Activated naive CD4-positive, alpha-beta T cell treated with anti-CD3 and anti-CD28 coated beads, Interleukin-2, amount 50 U/mL, for 24 hours (primary cell): Measurements from ENCODE around the gene CIP2A.
A peak's percentile ranks its signal among the peaks of the same experiment; 100 is the strongest.
"Not testable (repeated sequence)": the region's sequence is repeated elsewhere in the genome, so short reads cannot be mapped to it uniquely, and the experiment has no call there.

Experiments used
- H3K27ac Mint-ChIP-seq: one replicate; pipeline ENCODE4 v1.8.0; 2021; ENCODE audit warnings: mild to moderate bottlenecking, mixed read lengths
- H3K27me3 Mint-ChIP-seq: one replicate; pipeline ENCODE4 v1.8.0; 2021; ENCODE audit warnings: mixed read lengths
- H3K36me3 Mint-ChIP-seq: one replicate; pipeline ENCODE4 v1.8.0; 2021; ENCODE audit warnings: mixed read lengths
- H3K4me1 Mint-ChIP-seq: one replicate; pipeline ENCODE4 v1.8.0; 2021; ENCODE audit warnings: mixed read lengths
- H3K4me3 Mint-ChIP-seq: one replicate; pipeline ENCODE4 v1.8.0; 2021; ENCODE audit warnings: mild to moderate bottlenecking, mixed read lengths
- H3K9me3 Mint-ChIP-seq: one replicate; pipeline ENCODE4 v1.8.0; 2021; ENCODE audit warnings: mixed read lengths

CIP2A gene

DNA sequence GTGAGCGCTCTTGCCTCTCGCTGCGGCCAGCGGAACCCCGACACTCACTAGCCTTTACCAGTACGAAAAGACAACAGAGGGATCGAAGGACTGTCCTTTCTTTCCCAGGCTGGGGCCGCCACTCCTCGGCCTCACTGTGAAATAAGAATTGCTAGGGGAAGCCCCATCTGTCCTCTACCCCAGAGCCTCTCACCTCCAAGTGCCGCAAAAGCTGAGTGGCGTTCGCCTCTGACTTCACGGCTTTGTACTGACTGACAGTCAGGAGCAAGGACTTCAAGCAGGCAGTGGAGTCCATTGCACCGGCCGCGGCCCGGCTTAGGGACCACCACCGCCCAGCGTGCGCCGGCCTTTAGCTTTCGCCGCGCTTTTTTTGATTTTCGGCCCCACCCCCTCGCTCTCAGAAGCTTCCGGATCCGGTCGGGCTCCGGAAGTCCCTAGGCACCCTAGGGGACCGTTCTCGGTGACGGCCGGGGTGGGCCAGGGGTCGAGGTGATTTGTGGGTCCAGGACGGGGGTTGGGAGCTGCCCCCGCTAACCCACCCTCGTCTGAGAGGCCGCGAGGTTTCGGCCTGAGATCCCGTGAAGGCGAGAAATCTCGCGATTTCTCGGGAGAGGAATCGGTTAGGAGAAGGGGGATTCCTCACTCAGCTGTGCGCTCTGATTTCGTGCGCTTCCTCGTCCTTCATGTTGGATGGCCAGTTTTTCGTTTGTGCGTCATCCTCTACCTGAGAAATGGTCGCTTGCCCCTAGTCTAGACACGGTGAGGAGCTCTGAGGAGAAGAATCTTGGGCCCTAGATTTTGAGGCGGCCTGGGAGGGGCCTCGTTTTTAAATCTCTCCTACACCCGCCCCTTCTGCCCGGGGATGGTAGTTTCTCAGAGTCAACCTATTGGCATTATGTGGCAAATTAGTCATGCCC lies at the start of gene CIP2A, which contains the start of gene DZIP3:
CIP2A (minus strand) TSS at position 358 of the 917 bp plus-strand sequence; CDS start at position 295, 63 bp downstream.
DZIP3 (plus strand) TSS at position 642 of the 917 bp plus-strand sequence. CDS start 15,685 bp downstream, outside the sequence.
- no peaks in the 10 kb centered on the region for H3K9me3 Mint-ChIP-seq
- H3K4me1 Mint-ChIP-seq = peaks cover 41% of the 10 kb centered on the region
- peaks cover 3% of the 10 kb centered on the region for H3K36me3 Mint-ChIP-seq
- no peaks in the 10 kb centered on the region for H3K27me3 Mint-ChIP-seq
- peak within 1 kb of the TSS; percentile 96 for H3K4me3 Mint-ChIP-seq
- H3K27ac Mint-ChIP-seq = peak within 1 kb of the TSS; percentile 96

DNA sequence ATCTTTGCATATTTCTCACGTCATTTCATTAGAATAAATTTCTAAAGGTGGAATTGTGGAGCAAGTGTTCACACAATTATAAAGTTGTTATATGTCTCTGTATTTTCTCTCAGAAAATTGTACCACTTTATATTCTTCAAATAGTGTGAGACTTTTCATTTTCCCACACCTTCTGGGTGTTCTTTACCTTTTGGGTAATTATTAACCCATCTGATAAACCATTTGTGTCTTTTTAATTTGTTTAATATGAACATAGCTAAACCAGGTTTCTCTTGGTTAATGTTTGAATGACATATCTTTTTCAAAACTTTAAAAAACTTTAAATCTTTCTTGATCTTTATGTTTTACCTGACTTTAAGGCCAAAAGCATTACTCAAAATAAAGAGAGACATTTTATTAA lies 40.7 kb upstream of the CIP2A start:
- Mint-ChIP-seq H3K36me3 (peaks cover 9% of the 10 kb centered on the region), H3K9me3 (no peaks in the 10 kb centered on the region), H3K27ac (no peak overlapping the region), H3K4me3 (no peak overlapping the region), H3K4me1 (no peaks in the 10 kb centered on the region), H3K27me3 (no peaks in the 10 kb centered on the region)

DNA sequence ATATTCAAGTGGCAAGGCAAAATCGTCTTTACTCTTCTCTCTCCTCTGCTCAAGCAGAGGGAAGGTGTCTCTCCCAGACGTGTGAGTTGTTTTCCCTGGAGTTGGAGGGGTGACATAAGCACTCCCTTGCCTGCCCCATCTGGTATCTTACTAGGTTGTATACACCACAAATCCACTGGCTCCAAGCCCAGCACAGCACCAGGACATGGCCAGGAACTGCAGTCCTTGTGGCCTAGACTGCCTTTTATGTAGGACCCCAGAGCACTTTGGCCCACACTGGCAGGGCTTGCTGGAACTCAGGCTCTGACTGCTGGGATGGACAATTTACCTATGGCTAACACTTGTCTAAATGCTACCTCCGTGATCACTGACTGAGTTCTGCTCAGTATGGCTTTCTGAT lies 34.3 kb upstream of the CIP2A start:
- Mint-ChIP-seq H3K4me3 (no peak overlapping the region), H3K9me3 (no peaks in the 10 kb centered on the region), H3K36me3 (peaks cover 11% of the 10 kb centered on the region), H3K27ac (no peak overlapping the region), H3K4me1 (no peaks in the 10 kb centered on the region), H3K27me3 (no peaks in the 10 kb centered on the region)

DNA sequence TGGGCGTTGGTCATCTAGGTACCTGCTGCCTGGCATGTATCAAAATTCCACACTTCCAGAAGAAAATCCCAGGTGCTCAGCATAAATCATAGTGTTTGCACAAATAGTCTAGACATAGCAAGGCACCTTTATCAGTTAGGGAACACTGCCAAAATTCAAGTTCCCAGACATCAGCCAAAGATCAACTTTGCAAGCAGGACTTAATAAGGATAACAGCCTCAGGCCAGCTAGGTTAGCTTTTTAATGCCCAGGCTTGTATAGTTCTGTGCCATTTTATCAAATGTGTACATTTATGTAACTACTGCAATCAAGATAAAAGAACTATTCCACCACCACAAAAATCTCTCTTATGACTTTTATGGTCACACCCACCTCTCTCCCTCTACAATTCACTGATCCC lies 31.0 kb upstream of the CIP2A start:
- no peaks in the 10 kb centered on the region for H3K4me1 Mint-ChIP-seq
- no peaks in the 10 kb centered on the region for H3K27me3 Mint-ChIP-seq
- H3K4me3 Mint-ChIP-seq = no peak overlapping the region
- H3K9me3 Mint-ChIP-seq = no peaks in the 10 kb centered on the region
- peaks cover 14% of the 10 kb centered on the region for H3K36me3 Mint-ChIP-seq
- H3K27ac Mint-ChIP-seq = no peak overlapping the region

DNA sequence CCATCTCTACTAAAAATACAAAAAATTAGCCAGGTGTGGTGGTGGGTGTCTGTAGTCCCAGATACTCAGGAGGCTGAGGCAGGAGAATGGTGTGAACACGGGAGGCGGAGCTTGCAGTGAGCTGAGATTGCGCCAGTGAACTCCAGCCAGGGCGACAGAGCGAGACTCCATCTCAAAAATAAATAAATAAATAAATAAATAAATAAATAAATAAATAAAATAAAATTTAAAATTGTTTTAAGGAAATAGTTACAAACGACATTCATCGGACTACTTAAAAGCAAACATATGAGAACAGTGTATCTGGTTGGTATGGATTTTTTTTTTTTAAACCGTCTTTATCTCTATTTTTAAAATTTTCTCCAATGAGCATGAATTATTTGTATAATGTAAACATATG lies 26.9 kb upstream of the CIP2A start:
- H3K4me3 Mint-ChIP-seq, H3K27ac Mint-ChIP-seq, H3K9me3 Mint-ChIP-seq, H3K4me1 Mint-ChIP-seq, H3K27me3 Mint-ChIP-seq, H3K36me3 Mint-ChIP-seq: not testable (repeated sequence)

DNA sequence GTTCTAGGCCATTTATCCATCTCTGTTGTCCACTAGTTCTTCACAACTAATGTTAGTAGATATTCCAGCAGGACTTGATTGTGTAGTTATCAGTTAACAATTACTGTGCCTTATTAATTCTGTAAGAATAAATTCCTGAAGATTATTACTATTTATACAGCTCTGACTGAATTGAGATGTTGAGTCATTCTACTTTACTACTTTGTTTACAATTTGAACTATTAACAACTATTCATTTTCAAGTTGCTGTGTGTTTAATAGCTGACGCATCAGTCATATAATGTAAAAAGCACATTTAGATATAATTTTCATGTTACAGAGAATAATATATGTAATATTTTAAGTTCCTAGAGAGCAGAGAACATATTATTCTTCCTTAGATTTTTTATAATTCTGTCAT lies 21.4 kb upstream of the CIP2A start:
- H3K27me3 Mint-ChIP-seq = no peaks in the 10 kb centered on the region
- H3K9me3 Mint-ChIP-seq = no peaks in the 10 kb centered on the region
- peaks cover 19% of the 10 kb centered on the region for H3K36me3 Mint-ChIP-seq
- H3K4me3 Mint-ChIP-seq = no peak overlapping the region
- peaks cover 12% of the 10 kb centered on the region for H3K4me1 Mint-ChIP-seq
- no peak overlapping the region for H3K27ac Mint-ChIP-seq

DNA sequence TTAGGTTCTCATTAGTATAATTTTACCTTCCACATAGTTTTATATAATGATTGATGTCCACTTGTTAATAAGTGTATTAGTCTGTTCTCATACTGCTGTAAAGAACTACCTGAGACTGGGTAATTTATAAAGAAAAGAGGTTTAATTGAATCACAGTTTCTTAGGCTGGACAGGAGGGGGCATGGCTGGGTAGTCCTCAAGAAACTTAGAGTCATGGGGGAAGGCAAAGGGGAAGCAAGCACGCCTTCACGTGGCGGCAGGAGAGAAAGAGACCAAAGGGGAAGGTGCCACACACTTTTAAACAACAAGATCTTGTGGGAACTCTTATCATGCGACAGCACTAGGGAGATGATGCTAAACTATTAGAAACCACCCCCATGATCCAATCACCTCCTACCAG lies 19.5 kb upstream of the CIP2A start:
- Mint-ChIP-seq H3K4me1 (peaks cover 29% of the 10 kb centered on the region), H3K27ac (no peak overlapping the region), H3K4me3 (no peak overlapping the region), H3K9me3 (no peaks in the 10 kb centered on the region), H3K27me3 (no peaks in the 10 kb centered on the region), H3K36me3 (peaks cover 17% of the 10 kb centered on the region)

DNA sequence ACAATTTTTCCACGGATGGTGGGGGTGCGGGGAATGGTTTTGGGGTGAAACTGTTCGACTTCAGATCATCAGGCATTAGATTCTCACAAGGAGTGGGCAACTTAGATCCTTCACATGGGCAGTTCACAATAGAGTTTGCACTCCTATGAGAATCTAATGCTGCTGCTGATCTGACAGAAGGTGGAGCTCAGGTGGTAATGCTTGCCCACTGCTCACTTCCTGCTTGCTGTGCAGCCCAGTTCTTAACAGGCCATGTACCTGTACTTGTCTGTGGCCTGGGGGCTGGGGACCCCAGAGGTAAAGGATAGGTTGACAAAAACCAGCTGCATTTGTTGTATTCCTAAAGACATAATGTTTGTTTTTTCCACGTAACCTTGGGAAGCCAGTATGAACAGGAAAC lies 16.3 kb upstream of the CIP2A start:
- Mint-ChIP-seq H3K4me3 (peak overlapping the region; percentile 12), H3K9me3 (no peaks in the 10 kb centered on the region), H3K27me3 (no peaks in the 10 kb centered on the region), H3K4me1 (peaks cover 53% of the 10 kb centered on the region), H3K27ac (peak overlapping the region; percentile 74), H3K36me3 (peaks cover 13% of the 10 kb centered on the region)

DNA sequence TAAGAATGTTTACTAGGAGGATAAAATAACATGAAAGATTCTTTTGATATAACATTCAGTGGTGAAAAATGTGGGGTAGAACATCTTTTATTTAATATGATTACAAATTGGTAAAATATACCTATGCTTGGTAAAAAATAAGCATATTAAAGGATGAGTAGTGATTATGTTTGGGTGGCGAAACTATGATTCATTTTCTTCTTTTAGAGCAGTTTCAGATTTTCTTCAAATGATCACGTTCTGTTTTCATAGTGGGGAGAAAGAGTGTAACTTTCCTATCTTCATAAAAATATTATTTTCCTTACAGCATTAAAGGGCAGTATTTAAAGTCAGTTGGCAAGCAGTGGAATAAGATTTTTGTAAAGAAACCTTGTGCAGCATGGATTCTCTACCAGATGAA lies 15.8 kb upstream of the CIP2A start:
- Mint-ChIP-seq H3K27ac (peak overlapping the region; percentile 74), H3K4me1 (peaks cover 53% of the 10 kb centered on the region), H3K27me3 (no peaks in the 10 kb centered on the region), H3K36me3 (peaks cover 13% of the 10 kb centered on the region), H3K9me3 (no peaks in the 10 kb centered on the region), H3K4me3 (peak overlapping the region; percentile 12)

DNA sequence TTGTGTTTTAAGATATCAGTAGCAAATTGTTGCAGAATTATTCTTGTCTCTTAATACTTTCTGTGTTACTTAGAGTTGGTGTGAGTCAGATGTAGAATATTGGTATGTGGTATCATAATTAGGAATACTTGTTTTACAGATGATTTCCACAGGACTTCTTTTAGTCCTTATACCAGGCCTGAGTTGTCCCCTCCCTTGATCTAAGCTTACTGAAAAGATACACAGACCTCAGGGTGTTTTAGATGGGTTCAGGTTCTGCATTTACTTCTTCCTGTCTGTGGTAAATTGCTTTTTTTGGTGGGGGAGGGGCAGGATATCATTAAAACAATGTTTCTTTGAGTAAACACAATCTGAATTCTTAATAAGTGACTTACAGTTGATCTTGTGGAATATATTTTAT lies 14.5 kb upstream of the CIP2A start:
- H3K9me3 Mint-ChIP-seq = no peaks in the 10 kb centered on the region
- H3K36me3 Mint-ChIP-seq = peaks cover 8% of the 10 kb centered on the region
- H3K4me1 Mint-ChIP-seq = peaks cover 53% of the 10 kb centered on the region
- peak overlapping the region; percentile 52 for H3K27ac Mint-ChIP-seq
- peak overlapping the region; percentile 53 for H3K4me3 Mint-ChIP-seq
- H3K27me3 Mint-ChIP-seq = no peaks in the 10 kb centered on the region

DNA sequence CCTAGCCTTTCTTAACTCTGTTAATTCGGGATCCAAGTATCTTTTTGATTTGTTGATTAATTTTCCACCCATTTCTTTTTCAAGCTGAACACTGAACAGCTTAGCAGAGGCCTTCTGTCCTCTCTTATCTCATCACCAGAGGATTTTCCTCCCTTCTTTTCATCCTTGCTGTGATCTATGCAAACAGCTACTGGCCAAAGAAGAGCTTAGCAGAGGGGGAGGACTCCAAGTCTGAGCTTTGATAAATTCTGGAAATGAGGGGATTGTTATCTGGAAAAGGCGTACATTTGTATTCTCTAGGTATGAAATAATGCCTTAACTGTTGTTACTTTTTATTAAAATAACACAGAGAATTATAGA lies 13.7 kb upstream of the CIP2A start:
- Mint-ChIP-seq H3K27ac (peak overlapping the region; percentile 53), H3K4me3 (peak overlapping the region; percentile 71)

DNA sequence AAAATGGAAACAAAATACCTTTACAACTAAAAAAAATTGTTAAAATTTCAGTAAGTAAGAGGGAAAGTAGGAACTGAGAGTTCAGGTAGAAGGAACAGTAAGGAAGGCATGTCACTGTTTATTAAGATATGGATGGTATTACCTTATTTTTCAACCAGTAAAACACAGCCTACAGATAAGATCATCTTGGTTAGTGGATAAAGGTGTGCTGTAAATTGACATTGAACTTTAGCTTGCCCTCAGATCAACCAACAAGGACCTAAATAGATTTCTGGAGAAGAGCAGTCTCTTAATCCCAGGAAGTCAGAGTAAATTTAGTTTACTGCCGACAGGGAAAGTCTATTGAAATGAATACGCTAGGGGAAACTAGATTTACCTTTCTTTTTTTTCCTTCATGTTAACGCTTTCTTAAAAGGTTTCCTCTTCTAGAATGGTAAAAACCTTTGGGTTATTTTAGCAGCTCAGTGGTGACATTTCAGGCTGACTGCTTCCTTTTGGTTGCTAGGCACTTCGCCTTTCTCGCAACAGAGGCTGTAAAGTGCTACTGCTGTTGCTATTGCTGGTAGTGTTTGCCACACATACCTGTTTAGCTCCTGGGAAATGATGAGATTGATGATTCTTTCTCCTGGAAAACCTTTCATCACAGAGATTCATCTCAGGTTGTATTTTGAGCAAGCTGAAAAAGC lies 13.2 kb upstream of the CIP2A start:
- Mint-ChIP-seq H3K4me1 (peaks cover 53% of the 10 kb centered on the region), H3K4me3 (peak overlapping the region; percentile 71), H3K27me3 (no peaks in the 10 kb centered on the region), H3K36me3 (peaks cover 6% of the 10 kb centered on the region), H3K27ac (peak overlapping the region; percentile 53), H3K9me3 (no peaks in the 10 kb centered on the region)

More for the DNA sequence above, 13.7 kb upstream of the CIP2A start:
- Mint-ChIP-seq H3K4me1 (peaks cover 53% of the 10 kb centered on the region), H3K9me3 (no peaks in the 10 kb centered on the region), H3K27me3 (no peaks in the 10 kb centered on the region), H3K36me3 (peaks cover 8% of the 10 kb centered on the region)

DNA sequence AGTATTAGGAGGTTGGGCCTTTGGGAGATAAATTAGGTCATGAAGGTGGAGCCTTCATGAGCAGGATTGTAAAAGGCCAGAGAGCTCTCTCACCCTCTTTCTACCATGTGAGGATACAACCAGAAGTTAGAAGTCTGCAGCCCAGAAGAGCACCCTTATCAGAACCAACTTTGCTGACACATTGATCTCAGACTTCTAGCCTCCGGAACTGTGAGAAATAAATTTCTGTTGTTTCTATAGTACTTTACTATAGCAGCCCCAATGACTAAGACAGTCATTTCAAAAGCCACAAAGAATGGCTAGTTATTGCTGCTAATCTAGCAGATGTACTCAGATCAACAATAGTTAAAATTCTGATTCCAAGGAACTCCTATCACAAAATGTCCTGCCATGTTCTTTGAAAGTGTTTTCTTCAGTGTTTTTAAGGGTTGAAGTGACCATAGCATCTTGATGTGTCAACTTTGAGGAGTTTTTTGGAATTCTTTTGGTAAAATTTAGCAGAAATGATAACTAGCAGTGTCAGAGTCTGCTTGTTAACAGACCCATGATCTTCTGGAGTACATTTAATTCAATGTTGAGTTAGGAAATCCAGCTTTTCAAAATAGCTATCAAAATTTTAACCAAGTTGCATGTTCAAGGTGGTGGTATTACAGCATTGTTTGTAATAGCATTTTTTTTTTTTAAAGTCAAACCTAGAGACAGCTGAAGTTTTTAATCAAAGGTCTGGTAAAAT lies 10.6 kb upstream of the CIP2A start:
- H3K9me3 Mint-ChIP-seq = no peaks in the 10 kb centered on the region

DNA sequence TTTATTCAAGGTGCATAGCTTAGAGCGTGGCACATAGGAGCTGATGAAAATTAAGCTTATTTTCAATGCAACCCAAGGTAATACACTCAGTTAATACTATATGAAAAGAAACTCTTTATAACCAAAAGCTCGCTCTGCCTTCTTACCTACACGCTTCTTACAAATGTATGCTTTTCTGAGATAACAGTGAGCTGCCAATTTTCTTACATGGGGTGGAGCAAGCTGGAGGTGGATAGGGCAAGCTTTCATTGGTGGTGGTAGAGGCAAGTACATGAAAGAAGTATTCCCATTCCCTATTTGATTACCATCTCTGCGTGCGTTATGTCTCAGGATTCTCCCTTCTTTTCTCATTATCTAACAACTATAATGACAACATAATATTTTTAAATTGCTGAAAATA lies 9.1 kb upstream of the CIP2A start:
- Mint-ChIP-seq H3K36me3 (no peaks in the 10 kb centered on the region), H3K27me3 (no peaks in the 10 kb centered on the region), H3K9me3 (no peaks in the 10 kb centered on the region), H3K4me1 (peaks cover 42% of the 10 kb centered on the region), H3K27ac (no peak overlapping the region), H3K4me3 (no peak overlapping the region)

More for the DNA sequence above, 10.6 kb upstream of the CIP2A start:
- H3K4me1 Mint-ChIP-seq = peaks cover 51% of the 10 kb centered on the region
- no peaks in the 10 kb centered on the region for H3K27me3 Mint-ChIP-seq
- no peak overlapping the region for H3K27ac Mint-ChIP-seq
- no peak overlapping the region for H3K4me3 Mint-ChIP-seq
- no peaks in the 10 kb centered on the region for H3K36me3 Mint-ChIP-seq

DNA sequence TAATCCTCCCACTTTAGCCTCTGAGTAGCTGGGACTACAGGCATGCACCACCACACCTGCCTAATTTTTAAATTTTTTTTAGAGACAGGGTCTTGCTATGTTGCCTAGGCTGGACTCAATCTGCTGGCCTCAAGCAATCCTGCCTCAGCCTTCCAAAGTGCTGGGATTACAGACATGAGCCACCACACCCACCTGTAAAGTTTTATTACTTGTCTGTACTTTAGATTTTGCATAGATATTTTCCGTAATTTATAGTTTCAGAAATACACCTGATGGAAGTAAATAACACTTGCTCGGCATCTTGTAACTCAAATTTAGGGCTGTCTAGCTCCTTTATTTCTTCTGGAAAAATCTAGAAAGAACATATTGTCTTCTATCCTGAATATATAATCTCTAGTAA lies 6.1 kb upstream of the CIP2A start:
- no peaks in the 10 kb centered on the region for H3K9me3 Mint-ChIP-seq
- peaks cover 35% of the 10 kb centered on the region for H3K4me1 Mint-ChIP-seq
- H3K36me3 Mint-ChIP-seq = no peaks in the 10 kb centered on the region
- no peak overlapping the region for H3K27ac Mint-ChIP-seq
- H3K27me3 Mint-ChIP-seq = no peaks in the 10 kb centered on the region
- no peak overlapping the region for H3K4me3 Mint-ChIP-seq
